ENCODE results near the gene EXOC2. TPM values are rescaled to one million over a fixed set of nuclear protein-coding genes. Genes with fewer than 3 reads are reported as not detected.

Gene EXOC2
- total and polyA plus RNA-seq, 2 donors (not counting 1 experiment from before 2014, with no cell fraction given), result 12.2 to 45.0 TPM

DNA sequence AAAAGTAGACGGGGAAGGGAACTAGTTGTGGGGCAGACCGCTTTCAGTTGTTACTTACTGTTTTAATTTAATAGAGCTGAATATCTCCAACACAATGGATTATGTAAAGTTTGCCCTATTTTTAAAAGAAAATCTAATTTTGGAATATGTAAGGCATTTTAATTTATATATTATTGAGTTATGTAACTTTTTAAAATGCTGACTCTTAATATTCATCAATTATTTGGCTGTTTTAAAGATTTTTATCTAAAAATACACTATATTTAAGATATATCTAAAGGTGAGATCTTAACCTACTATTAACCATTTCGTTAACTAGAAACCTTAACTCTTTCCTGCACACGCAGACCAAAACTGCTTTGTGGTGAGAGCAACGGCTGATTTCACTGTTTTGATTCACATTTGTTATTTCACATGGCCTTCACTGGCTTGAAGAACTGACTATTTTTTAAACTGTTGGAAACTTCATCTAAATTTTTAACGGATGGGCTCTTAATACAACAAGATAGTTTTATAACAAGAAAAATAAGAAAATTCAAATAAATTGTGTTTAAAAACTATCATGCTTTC, 123.9 kb downstream of the EXOC2 start:
- Histone ChIP-seq H3K27ac (ENCODE audit: low read length in 2 of 2) (no peak overlapping the region), H3K4me1 (ENCODE audit: control insufficient read depth in 2 of 2, insufficient read depth in 2 of 2, low read length in 2 of 2) (no peaks in the 10 kb centered on the region), H2AFZ (ENCODE audit: insufficient read depth, low read depth, low read length, poor library complexity, severe bottlenecking) (no peak overlapping the region), H3K4me3 (ENCODE audit: control extremely low read depth in 1 of 5, extremely low read depth in 1 of 5, insufficient read depth in 1 of 5, low read depth in 2 of 5, low read length in 4 of 5) (no peak overlapping the region), H3K27me3 (replicated peaks in 1 of 4; ENCODE audit: control extremely low read depth in 1 of 4, control insufficient read depth in 3 of 4, insufficient read depth in 4 of 4, low read length in 3 of 4) (no peaks in the 10 kb centered on the region), H3K4me2 (replicated peaks; ENCODE audit: low read depth, low read length, poor library complexity, severe bottlenecking) (no peak overlapping the region), H3K9me3 (ENCODE audit: control extremely low read depth in 1 of 3, control insufficient read depth in 2 of 3, insufficient read depth in 1 of 3, low read length in 2 of 3) (no peaks in the 10 kb centered on the region), H4K20me1 (ENCODE audit: control insufficient read depth, insufficient read depth, low read length, poor library complexity, severe bottlenecking) (no peaks in the 10 kb centered on the region), H3K9ac (ENCODE audit: low read length) (no peak overlapping the region), H3K79me2 (ENCODE audit: control insufficient read depth, insufficient read depth, low read length) (no peaks in the 10 kb centered on the region), H3K36me3 (replicated peaks in 1 of 2; ENCODE audit: control extremely low read depth in 1 of 2, control insufficient read depth in 1 of 2, extremely low read depth in 1 of 2, insufficient read depth in 2 of 2, low read length in 1 of 2) (peaks cover 7 to 31% of the 10 kb centered on the region in 2 experiments)
- ChIA-PET CTCF (no interaction called here), POLR2A (no interaction called here)
- no peak for ATAC-seq (ENCODE audit: low read depth)
- H3K27ac Mint-ChIP-seq, result no peak overlapping the region
- TF ChIP-seq, protein P1, sequence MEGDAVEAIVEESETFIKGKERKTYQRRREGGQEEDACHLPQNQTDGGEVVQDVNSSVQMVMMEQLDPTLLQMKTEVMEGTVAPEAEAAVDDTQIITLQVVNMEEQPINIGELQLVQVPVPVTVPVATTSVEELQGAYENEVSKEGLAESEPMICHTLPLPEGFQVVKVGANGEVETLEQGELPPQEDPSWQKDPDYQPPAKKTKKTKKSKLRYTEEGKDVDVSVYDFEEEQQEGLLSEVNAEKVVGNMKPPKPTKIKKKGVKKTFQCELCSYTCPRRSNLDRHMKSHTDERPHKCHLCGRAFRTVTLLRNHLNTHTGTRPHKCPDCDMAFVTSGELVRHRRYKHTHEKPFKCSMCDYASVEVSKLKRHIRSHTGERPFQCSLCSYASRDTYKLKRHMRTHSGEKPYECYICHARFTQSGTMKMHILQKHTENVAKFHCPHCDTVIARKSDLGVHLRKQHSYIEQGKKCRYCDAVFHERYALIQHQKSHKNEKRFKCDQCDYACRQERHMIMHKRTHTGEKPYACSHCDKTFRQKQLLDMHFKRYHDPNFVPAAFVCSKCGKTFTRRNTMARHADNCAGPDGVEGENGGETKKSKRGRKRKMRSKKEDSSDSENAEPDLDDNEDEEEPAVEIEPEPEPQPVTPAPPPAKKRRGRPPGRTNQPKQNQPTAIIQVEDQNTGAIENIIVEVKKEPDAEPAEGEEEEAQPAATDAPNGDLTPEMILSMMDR (IDR thresholded peaks at IDR 0.05), result no peak
- TF ChIP-seq EZH2 (IDR thresholded peaks at IDR 0.05; ENCODE audit: borderline replicate concordance, insufficient read depth, low read depth, low read length, poor library complexity, severe bottlenecking), result no peak
- H3K27me3 Mint-ChIP-seq, result no peaks in the 10 kb centered on the region
- DNase-seq, result no peak
- no peak overlapping the region for H3K4me3 Mint-ChIP-seq
- no peaks in the 10 kb centered on the region for H3K9me3 Mint-ChIP-seq (ENCODE audit: insufficient read depth)
- intact Hi-C loops (cut with micrococcal nuclease), result no loop called here
- H3K4me1 Mint-ChIP-seq, result no peaks in the 10 kb centered on the region
- WGBS (ENCODE audit: insufficient coverage), result 100% methylated on average over 1 of the region's 6 CpGs

- no peak overlapping the region for H3K27ac ChIP-seq (ENCODE audit: low read length in 2 of 2)
- no peak overlapping the region for H3K9ac ChIP-seq (ENCODE audit: low read length)
- H3K4me1 Mint-ChIP-seq, result no peaks in the 10 kb centered on the region
- H3K27me3 ChIP-seq (replicated peaks in 1 of 4; ENCODE audit: control extremely low read depth in 1 of 4, control insufficient read depth in 3 of 4, insufficient read depth in 4 of 4, low read length in 3 of 4), result no peaks in the 10 kb centered on the region
- POLR2A ChIA-PET, result no interaction called here
- no peak overlapping the region for H3K4me2 ChIP-seq (replicated peaks; ENCODE audit: low read depth, low read length, poor library complexity, severe bottlenecking)
- no peaks in the 10 kb centered on the region for H3K79me2 ChIP-seq (ENCODE audit: control insufficient read depth, insufficient read depth, low read length)
- H4K20me1 ChIP-seq (ENCODE audit: control insufficient read depth, insufficient read depth, low read length, poor library complexity, severe bottlenecking), result no peaks in the 10 kb centered on the region
- no peak overlapping the region for H2AFZ ChIP-seq (ENCODE audit: insufficient read depth, low read depth, low read length, poor library complexity, severe bottlenecking)
- no peak for DNase-seq
- CTCF ChIA-PET, result no interaction called here
- H3K9me3 Mint-ChIP-seq (ENCODE audit: insufficient read depth), result no peaks in the 10 kb centered on the region
- no peak for ATAC-seq (ENCODE audit: low read depth)
- peaks cover 5 to 37% of the 10 kb centered on the region in 2 experiments for H3K36me3 ChIP-seq (replicated peaks in 1 of 2; ENCODE audit: control extremely low read depth in 1 of 2, control insufficient read depth in 1 of 2, extremely low read depth in 1 of 2, insufficient read depth in 2 of 2, low read length in 1 of 2)
- H3K27ac Mint-ChIP-seq, result no peak overlapping the region
- no peak overlapping the region for H3K4me3 Mint-ChIP-seq
- no peaks in the 10 kb centered on the region for H3K4me1 ChIP-seq (ENCODE audit: control insufficient read depth in 2 of 2, insufficient read depth in 2 of 2, low read length in 2 of 2)
- no peak overlapping the region for H3K4me3 ChIP-seq (ENCODE audit: control extremely low read depth in 1 of 5, extremely low read depth in 1 of 5, insufficient read depth in 1 of 5, low read depth in 2 of 5, low read length in 4 of 5)
- H3K27me3 Mint-ChIP-seq, result no peaks in the 10 kb centered on the region
- intact Hi-C loops (cut with micrococcal nuclease), result no loop called here
- 92% methylated on average over 7 of the region's 9 CpGs for WGBS (ENCODE audit: insufficient coverage)
- H3K9me3 ChIP-seq (ENCODE audit: control extremely low read depth in 1 of 3, control insufficient read depth in 2 of 3, insufficient read depth in 1 of 3, low read length in 2 of 3), result no peaks in the 10 kb centered on the region
- TF ChIP-seq EZH2 (IDR thresholded peaks at IDR 0.05; ENCODE audit: borderline replicate concordance, insufficient read depth, low read depth, low read length, poor library complexity, severe bottlenecking), result no peak
- TF ChIP-seq, protein P1 (IDR thresholded peaks at IDR 0.05), result no peak
These were observed 124.9 kb downstream of the EXOC2 start for GRCh38 chr6:568085-568484.

Data from B cell (primary cell).